Measurements from ENCODE around the gene WTAP. TPM values are rescaled to one million over a fixed set of nuclear protein-coding genes. Genes with fewer than 3 reads are reported as not detected.
"Not testable (repeated sequence)": the region's sequence is repeated elsewhere in the genome, so short reads cannot be mapped to it uniquely, and the experiment has no call there.

WTAP gene
- total RNA-seq, 1 experiment from 2014 or later: 114 TPM

GRCh38 chr6:159720708-159721107 is 6.6 kb upstream of the WTAP start:
- Mint-ChIP-seq H3K9me3 (ENCODE audit: unreplicated experiment) (no peaks in the 10 kb centered on the region), H3K4me3 (ENCODE audit: unreplicated experiment) (no peak overlapping the region), H3K36me3 (ENCODE audit: insufficient read depth, unreplicated experiment) (peaks cover 4% of the 10 kb centered on the region), H3K27me3 (ENCODE audit: insufficient read depth, unreplicated experiment) (no peaks in the 10 kb centered on the region), H3K4me1 (ENCODE audit: low read depth, unreplicated experiment) (peaks cover 6% of the 10 kb centered on the region), H3K27ac (ENCODE audit: unreplicated experiment) (no peak overlapping the region)
- no peaks in the 10 kb centered on the region for H3K27me3 ChIP-seq (replicated peaks; ENCODE audit: control insufficient read depth, insufficient read depth, low read length)
- ChIA-PET CTCF (no interaction called here), POLR2A (no interaction called here)
- no TSS peak for BruUV-seq (replicated peaks)
- peak; percentile 42 for TF ChIP-seq CTCF (IDR thresholded peaks at IDR 0.05; ENCODE audit: insufficient read depth in 1 of 2, low read depth in 1 of 2, low read length in 1 of 2, severe bottlenecking in 1 of 2, unreplicated experiment in 1 of 2)
- H3K4me3 ChIP-seq (ENCODE audit: low read depth, low read length): no peak overlapping the region
- peak in 1 of 2 experiments; percentile 67 for DNase-seq
- H3K36me3 ChIP-seq (ENCODE audit: control insufficient read depth, insufficient read depth, low read length): no peaks in the 10 kb centered on the region
- no peaks in the 10 kb centered on the region for H3K4me1 ChIP-seq
- intact Hi-C loops (cut with micrococcal nuclease; ENCODE audit: unreplicated experiment): loop anchor here (2.0 kb wide), 1 partner anchor 132 kb away; no protein-coding TSS in a partner anchor
- no peaks in the 10 kb centered on the region for H3K9me3 ChIP-seq

- H3K9me3 ChIP-seq; BruUV-seq (replicated peaks); H3K36me3 ChIP-seq (ENCODE audit: control insufficient read depth, insufficient read depth, low read length); H3K4me1 ChIP-seq; H3K27ac Mint-ChIP-seq (ENCODE audit: unreplicated experiment); H3K27me3 ChIP-seq (replicated peaks; ENCODE audit: control insufficient read depth, insufficient read depth, low read length); DNase-seq; H3K27me3 Mint-ChIP-seq (ENCODE audit: insufficient read depth, unreplicated experiment); H3K9me3 Mint-ChIP-seq (ENCODE audit: unreplicated experiment); H3K4me1 Mint-ChIP-seq (ENCODE audit: low read depth, unreplicated experiment); H3K4me3 ChIP-seq (ENCODE audit: low read depth, low read length); H3K4me3 Mint-ChIP-seq (ENCODE audit: unreplicated experiment); CTCF ChIA-PET: not testable (repeated sequence)
- H3K36me3 Mint-ChIP-seq (ENCODE audit: insufficient read depth, unreplicated experiment): peaks cover 13% of the 10 kb centered on the region
- POLR2A ChIA-PET: interaction anchor here (0.7 kb wide), 1 partner anchor 68 kb away, joined by 3 read pairs; the partner anchor contains the start of gene TCP1
- intact Hi-C loops (cut with micrococcal nuclease; ENCODE audit: unreplicated experiment): loop anchor here (2.0 kb wide), 1 partner anchor 131 kb away; no protein-coding TSS in a partner anchor
These were observed 5.3 kb upstream of the WTAP start for GRCh38 chr6:159721981-159722380.

GRCh38 chr6:159722655-159723054 is 4.7 kb upstream of the WTAP start:
- Histone ChIP-seq H3K4me1 (no peaks in the 10 kb centered on the region), H3K9me3 (no peaks in the 10 kb centered on the region), H3K4me3 (ENCODE audit: low read depth, low read length) (no peak overlapping the region), H3K27me3 (replicated peaks; ENCODE audit: control insufficient read depth, insufficient read depth, low read length) (no peaks in the 10 kb centered on the region), H3K36me3 (ENCODE audit: control insufficient read depth, insufficient read depth, low read length) (no peaks in the 10 kb centered on the region; the same call in 1 of the 2 replicates)
- Mint-ChIP-seq H3K4me3 (ENCODE audit: unreplicated experiment) (no peak overlapping the region), H3K27ac (ENCODE audit: unreplicated experiment) (no peak overlapping the region), H3K4me1 (ENCODE audit: low read depth, unreplicated experiment) (peaks cover 6% of the 10 kb centered on the region), H3K9me3 (ENCODE audit: unreplicated experiment) (no peaks in the 10 kb centered on the region), H3K36me3 (ENCODE audit: insufficient read depth, unreplicated experiment) (peaks cover 19% of the 10 kb centered on the region), H3K27me3 (ENCODE audit: insufficient read depth, unreplicated experiment) (no peaks in the 10 kb centered on the region)
- DNase-seq: no peak
- POLR2A ChIA-PET: interaction anchor here (0.6 to 0.7 kb wide), 3 partner anchors 20 to 70 kb away, joined by 3 to 9 read pairs (median 3); partner anchors contain the start of gene TCP1
- TF ChIP-seq CTCF (IDR thresholded peaks at IDR 0.05; ENCODE audit: insufficient read depth in 1 of 2, low read depth in 1 of 2, low read length in 1 of 2, severe bottlenecking in 1 of 2, unreplicated experiment in 1 of 2): no peak
- BruUV-seq (replicated peaks): no TSS peak
- intact Hi-C loops (cut with micrococcal nuclease; ENCODE audit: unreplicated experiment): no loop called here
- CTCF ChIA-PET: no interaction called here

- intact Hi-C loops (cut with micrococcal nuclease; ENCODE audit: unreplicated experiment): no loop called here
- Histone ChIP-seq H3K4me3 (ENCODE audit: low read depth, low read length) (no peak overlapping the region), H3K4me1 (no peaks in the 10 kb centered on the region), H3K36me3 (ENCODE audit: control insufficient read depth, insufficient read depth, low read length) (no peaks in the 10 kb centered on the region; the same call in 1 of the 2 replicates), H3K27me3 (replicated peaks; ENCODE audit: control insufficient read depth, insufficient read depth, low read length) (no peaks in the 10 kb centered on the region), H3K9me3 (no peaks in the 10 kb centered on the region)
- TF ChIP-seq CTCF (IDR thresholded peaks at IDR 0.05; ENCODE audit: insufficient read depth in 1 of 2, low read depth in 1 of 2, low read length in 1 of 2, severe bottlenecking in 1 of 2, unreplicated experiment in 1 of 2): no peak
- CTCF ChIA-PET: no interaction called here
- no TSS peak for BruUV-seq (replicated peaks)
- POLR2A ChIA-PET: no interaction called here
- Mint-ChIP-seq H3K36me3 (ENCODE audit: insufficient read depth, unreplicated experiment) (peaks cover 25% of the 10 kb centered on the region), H3K4me3 (ENCODE audit: unreplicated experiment) (no peak overlapping the region), H3K27ac (ENCODE audit: unreplicated experiment) (no peak overlapping the region), H3K27me3 (ENCODE audit: insufficient read depth, unreplicated experiment) (no peaks in the 10 kb centered on the region), H3K9me3 (ENCODE audit: unreplicated experiment) (no peaks in the 10 kb centered on the region), H3K4me1 (ENCODE audit: low read depth, unreplicated experiment) (peaks cover 6% of the 10 kb centered on the region)
- DNase-seq: no peak
These were observed 4.0 kb upstream of the WTAP start for GRCh38 chr6:159723259-159723658.

Data from Caco-2 (cell line).